ENCODE data around the gene SLC2A8. TPM values are rescaled to one million over a fixed set of nuclear protein-coding genes. Genes with fewer than 3 reads are reported as not detected.
A peak's percentile ranks its signal among the peaks of the same experiment; 100 is the strongest.

SLC2A8 gene
- total RNA-seq, 1 donor from 2014 or later, result 21.8 TPM

DNA sequence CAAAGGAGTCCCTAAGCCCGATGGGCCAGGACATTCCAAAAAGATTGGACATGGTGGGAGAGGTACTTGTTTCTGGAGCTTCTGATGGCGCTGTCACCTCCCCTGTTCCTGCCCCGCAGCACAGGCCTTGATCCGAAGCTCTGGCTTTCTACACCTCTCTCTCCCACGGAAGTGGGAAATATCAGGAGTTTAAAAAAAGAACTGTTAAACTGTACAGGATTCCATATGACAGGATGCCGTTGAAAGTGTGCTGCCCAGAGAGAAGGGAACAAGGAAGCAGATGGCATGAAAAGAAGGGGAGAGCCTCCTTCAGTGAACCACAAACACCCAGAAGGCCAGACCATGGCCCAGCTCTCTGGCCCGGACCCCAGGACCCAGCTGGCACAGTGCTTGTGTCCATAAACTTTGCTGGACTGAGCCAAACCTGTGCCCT lies 26.8 kb upstream of the SLC2A8 start:
- Histone ChIP-seq H3K27me3 (no peaks in the 10 kb centered on the region), H3K36me3 (no peaks in the 10 kb centered on the region), H3K4me1 (no peaks in the 10 kb centered on the region), H3K27ac (no peak overlapping the region), H3K9me3 (no peaks in the 10 kb centered on the region), H3K4me3 (no peak overlapping the region)
- TF ChIP-seq, protein P1, sequence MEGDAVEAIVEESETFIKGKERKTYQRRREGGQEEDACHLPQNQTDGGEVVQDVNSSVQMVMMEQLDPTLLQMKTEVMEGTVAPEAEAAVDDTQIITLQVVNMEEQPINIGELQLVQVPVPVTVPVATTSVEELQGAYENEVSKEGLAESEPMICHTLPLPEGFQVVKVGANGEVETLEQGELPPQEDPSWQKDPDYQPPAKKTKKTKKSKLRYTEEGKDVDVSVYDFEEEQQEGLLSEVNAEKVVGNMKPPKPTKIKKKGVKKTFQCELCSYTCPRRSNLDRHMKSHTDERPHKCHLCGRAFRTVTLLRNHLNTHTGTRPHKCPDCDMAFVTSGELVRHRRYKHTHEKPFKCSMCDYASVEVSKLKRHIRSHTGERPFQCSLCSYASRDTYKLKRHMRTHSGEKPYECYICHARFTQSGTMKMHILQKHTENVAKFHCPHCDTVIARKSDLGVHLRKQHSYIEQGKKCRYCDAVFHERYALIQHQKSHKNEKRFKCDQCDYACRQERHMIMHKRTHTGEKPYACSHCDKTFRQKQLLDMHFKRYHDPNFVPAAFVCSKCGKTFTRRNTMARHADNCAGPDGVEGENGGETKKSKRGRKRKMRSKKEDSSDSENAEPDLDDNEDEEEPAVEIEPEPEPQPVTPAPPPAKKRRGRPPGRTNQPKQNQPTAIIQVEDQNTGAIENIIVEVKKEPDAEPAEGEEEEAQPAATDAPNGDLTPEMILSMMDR (IDR thresholded peaks at IDR 0.05), result no peak
- no peak for ATAC-seq
- intact Hi-C loops (cut with DNase I), result no loop called here
- no peak for DNase-seq

- DNase-seq (no peak), ATAC-seq (peak; percentile 29)
- Histone ChIP-seq H3K27ac (no peak overlapping the region), H3K27me3 (no peaks in the 10 kb centered on the region), H3K4me1 (no peaks in the 10 kb centered on the region), H3K9me3 (no peaks in the 10 kb centered on the region), H3K4me3 (no peak overlapping the region), H3K36me3 (no peaks in the 10 kb centered on the region)
- intact Hi-C loops (cut with DNase I), result no loop called here
- TF ChIP-seq, protein P1 (IDR thresholded peaks at IDR 0.05), result no peak
Measured at GRCh38 chr9:127370672-127371648, 26.0 kb upstream of the SLC2A8 start.

DNA sequence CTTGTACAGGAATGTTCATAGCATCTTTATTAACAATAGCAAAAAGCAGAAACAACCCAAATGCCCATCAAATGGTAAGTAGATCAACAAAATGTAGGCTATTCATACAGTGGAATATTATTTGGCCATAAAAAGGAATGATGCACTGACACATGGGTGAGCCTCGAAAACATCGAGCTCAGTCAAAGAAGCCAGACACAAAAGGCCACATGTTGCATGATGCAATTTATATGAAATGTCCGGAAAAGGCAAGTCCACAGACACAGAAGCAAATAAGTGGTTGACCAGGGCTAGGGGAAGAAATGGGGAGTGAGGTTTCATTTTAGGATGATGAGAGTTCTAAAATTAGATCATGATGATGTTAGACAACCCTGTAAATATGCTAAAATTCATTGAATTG lies 16.5 kb upstream of the SLC2A8 start:
- Histone ChIP-seq H3K9me3 (no peaks in the 10 kb centered on the region), H3K27me3 (no peaks in the 10 kb centered on the region), H3K4me3 (no peak overlapping the region), H3K36me3 (no peaks in the 10 kb centered on the region), H3K27ac (no peak overlapping the region), H3K4me1 (no peaks in the 10 kb centered on the region)
- TF ChIP-seq, protein P1 (IDR thresholded peaks at IDR 0.05), result no peak
- no peak for ATAC-seq
- no peak for DNase-seq
- intact Hi-C loops (cut with DNase I), result no loop called here

DNA sequence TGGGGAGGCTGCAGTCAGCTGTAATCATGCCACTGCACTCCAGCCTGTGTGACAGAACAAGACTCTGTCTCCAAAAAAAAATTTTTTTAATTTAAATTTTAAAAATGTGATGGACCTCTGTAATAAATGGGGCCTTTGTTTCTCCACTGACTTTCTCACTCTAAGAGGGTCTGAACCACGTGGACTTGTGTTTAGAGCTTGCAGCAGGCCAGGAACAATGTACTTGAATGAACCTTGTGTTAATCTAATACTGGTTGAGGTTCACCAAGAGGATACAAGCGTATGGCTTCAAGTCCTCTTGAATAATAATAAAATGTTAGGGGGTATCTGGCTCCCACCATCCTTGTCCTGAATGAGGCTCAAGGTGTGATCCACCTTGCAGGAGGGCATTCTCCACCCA lies 14.4 kb upstream of the SLC2A8 start:
- DNase-seq (no peak), ATAC-seq (no peak)
- intact Hi-C loops (cut with DNase I), result no loop called here
- no peaks in the 10 kb centered on the region for H3K27me3 ChIP-seq
- H3K27ac ChIP-seq, result no peak overlapping the region
- H3K36me3 ChIP-seq, result no peaks in the 10 kb centered on the region
- no peaks in the 10 kb centered on the region for H3K4me1 ChIP-seq
- H3K4me3 ChIP-seq, result no peak overlapping the region
- TF ChIP-seq, protein P1 (IDR thresholded peaks at IDR 0.05), result no peak
- no peaks in the 10 kb centered on the region for H3K9me3 ChIP-seq

GRCh38 chr9:127384016-127384730 lies 12.8 kb upstream of the SLC2A8 start:
- no peaks in the 10 kb centered on the region for H3K4me1 ChIP-seq
- TF ChIP-seq, protein P1 (IDR thresholded peaks at IDR 0.05), result no peak
- intact Hi-C loops (cut with DNase I), result no loop called here
- ATAC-seq (no peak), DNase-seq (peak; percentile 51)
- no peak overlapping the region for H3K4me3 ChIP-seq
- H3K27ac ChIP-seq, result no peak overlapping the region
- H3K27me3 ChIP-seq, result no peaks in the 10 kb centered on the region
- no peaks in the 10 kb centered on the region for H3K36me3 ChIP-seq
- H3K9me3 ChIP-seq, result no peaks in the 10 kb centered on the region
